Parathyroid adenoma (tissue), 2 donors: ENCODE measurements around the gene KIF4B.
A peak's percentile ranks its signal among the peaks of the same experiment; 100 is the strongest.

ENCODE experiments used
- H2AFZ ChIP-seq: fragments of 300-600 bp; sonication (generic); one replicate; pipeline ENCODE4 v1.7.0; 2017; ENCODE audit warnings: antibody characterized with exemption, mild to moderate bottlenecking
- H3K27ac ChIP-seq: fragments of 300-600 bp; sonication (generic); one replicate; pipeline ENCODE4 v1.7.0; 2017
- H3K27me3 ChIP-seq: fragments of 300-600 bp; sonication (generic); one replicate; pipeline ENCODE4 v1.7.0; 2017; ENCODE audit warnings: low read length; ENCODE audit not compliant: control insufficient read depth, insufficient read depth
- H3K36me3 ChIP-seq: fragments of 300-600 bp; sonication (generic); one replicate; pipeline ENCODE4 v1.7.0; 2017; ENCODE audit warnings: low read length; ENCODE audit not compliant: control insufficient read depth, insufficient read depth
- H3K4me1 ChIP-seq: fragments of 300-600 bp; sonication (generic); one replicate; pipeline ENCODE4 v1.7.0; 2017; ENCODE audit warnings: control low read depth
- H3K4me2 ChIP-seq: fragments of 300-600 bp; sonication (generic); one replicate; pipeline ENCODE4 v1.7.0; 2017; ENCODE audit warnings: low read length
- H3K4me3 ChIP-seq: fragments of 300-600 bp; sonication (generic); one replicate; pipeline ENCODE4 v1.7.0; 2017; ENCODE audit warnings: low read depth, low read length
- H3K79me2 ChIP-seq: fragments of 300-600 bp; sonication (generic); one replicate; pipeline ENCODE4 v1.7.0; 2017; ENCODE audit warnings: control low read depth
- H3K9ac ChIP-seq: fragments of 300-600 bp; sonication (generic); one replicate; pipeline ENCODE4 v1.7.0; 2017; ENCODE audit warnings: mild to moderate bottlenecking
- H3K9me3 ChIP-seq: fragments of 300-600 bp; sonication (generic); one replicate; pipeline ENCODE4 v1.7.0; 2017; ENCODE audit warnings: low read length; ENCODE audit not compliant: control insufficient read depth
- TF ChIP-seq, protein P1 (sequence below): fragments of 300-600 bp; sonication (generic); IDR thresholded peaks from one replicate; pipeline ENCODE4 v1.7.0; 2017; ENCODE audit warnings: antibody characterized with exemption, mild to moderate bottlenecking
- donor health status: primary hyperparathyroidism.

KIF4B gene, protein sequence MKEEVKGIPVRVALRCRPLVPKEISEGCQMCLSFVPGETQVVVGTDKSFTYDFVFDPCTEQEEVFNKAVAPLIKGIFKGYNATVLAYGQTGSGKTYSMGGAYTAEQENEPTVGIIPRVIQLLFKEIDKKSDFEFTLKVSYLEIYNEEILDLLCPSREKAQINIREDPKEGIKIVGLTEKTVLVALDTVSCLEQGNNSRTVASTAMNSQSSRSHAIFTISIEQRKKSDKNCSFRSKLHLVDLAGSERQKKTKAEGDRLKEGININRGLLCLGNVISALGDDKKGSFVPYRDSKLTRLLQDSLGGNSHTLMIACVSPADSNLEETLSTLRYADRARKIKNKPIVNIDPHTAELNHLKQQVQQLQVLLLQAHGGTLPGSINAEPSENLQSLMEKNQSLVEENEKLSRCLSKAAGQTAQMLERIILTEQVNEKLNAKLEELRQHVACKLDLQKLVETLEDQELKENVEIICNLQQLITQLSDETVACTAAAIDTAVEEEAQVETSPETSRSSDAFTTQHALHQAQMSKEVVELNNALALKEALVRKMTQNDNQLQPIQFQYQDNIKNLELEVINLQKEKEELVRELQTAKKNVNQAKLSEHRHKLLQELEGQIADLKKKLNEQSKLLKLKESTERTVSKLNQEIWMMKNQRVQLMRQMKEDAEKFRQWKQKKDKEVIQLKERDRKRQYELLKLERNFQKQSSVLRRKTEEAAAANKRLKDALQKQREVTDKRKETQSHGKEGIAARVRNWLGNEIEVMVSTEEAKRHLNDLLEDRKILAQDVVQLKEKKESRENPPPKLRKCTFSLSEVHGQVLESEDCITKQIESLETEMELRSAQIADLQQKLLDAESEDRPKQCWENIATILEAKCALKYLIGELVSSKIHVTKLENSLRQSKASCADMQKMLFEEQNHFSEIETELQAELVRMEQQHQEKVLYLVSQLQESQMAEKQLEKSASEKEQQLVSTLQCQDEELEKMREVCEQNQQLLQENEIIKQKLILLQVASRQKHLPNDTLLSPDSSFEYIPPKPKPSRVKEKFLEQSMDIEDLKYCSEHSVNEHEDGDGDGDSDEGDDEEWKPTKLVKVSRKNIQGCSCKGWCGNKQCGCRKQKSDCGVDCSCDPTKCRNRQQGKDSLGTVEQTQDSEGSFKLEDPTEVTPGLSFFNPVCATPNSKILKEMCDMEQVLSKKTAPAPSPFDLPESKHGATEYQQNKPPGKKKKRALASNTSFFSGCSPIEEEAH

DNA sequence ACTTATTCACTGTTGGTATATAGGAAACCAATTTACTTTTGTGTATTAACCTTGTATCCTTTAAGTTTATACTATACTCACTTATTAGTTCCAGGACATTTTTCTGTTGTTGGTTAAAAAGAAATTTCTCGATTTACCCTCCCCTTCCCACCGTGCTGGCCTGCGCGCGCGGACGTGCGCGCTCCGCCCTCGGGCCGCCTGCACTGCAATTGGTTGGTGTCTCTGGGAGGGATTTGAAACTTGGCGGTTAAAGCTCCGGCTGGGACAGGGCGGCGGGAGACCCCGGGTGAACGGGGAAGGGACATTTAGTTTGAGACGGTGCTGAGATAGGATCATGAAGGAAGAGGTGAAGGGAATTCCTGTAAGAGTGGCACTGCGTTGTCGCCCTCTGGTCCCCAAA is at the start of gene KIF4B:
Gene KIF4B, plus strand, starts transcription at position 230 of the 400 bp plus-strand sequence. Its CDS starts 105 bp downstream, at position 335.
- no peak within 1 kb of the TSS for H2AFZ ChIP-seq
- no peak within 1 kb of the TSS for H3K27ac ChIP-seq
- TF ChIP-seq, protein P1, sequence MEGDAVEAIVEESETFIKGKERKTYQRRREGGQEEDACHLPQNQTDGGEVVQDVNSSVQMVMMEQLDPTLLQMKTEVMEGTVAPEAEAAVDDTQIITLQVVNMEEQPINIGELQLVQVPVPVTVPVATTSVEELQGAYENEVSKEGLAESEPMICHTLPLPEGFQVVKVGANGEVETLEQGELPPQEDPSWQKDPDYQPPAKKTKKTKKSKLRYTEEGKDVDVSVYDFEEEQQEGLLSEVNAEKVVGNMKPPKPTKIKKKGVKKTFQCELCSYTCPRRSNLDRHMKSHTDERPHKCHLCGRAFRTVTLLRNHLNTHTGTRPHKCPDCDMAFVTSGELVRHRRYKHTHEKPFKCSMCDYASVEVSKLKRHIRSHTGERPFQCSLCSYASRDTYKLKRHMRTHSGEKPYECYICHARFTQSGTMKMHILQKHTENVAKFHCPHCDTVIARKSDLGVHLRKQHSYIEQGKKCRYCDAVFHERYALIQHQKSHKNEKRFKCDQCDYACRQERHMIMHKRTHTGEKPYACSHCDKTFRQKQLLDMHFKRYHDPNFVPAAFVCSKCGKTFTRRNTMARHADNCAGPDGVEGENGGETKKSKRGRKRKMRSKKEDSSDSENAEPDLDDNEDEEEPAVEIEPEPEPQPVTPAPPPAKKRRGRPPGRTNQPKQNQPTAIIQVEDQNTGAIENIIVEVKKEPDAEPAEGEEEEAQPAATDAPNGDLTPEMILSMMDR: no peak
- H3K4me3 ChIP-seq: no peak within 1 kb of the TSS
- H3K27me3 ChIP-seq: no peaks in the 10 kb centered on the region
- H3K79me2 ChIP-seq: no peaks in the 10 kb centered on the region
- H3K9me3 ChIP-seq: no peaks in the 10 kb centered on the region
- no peaks in the 10 kb centered on the region for H3K4me1 ChIP-seq
- H3K36me3 ChIP-seq: no peaks in the 10 kb centered on the region
- H3K9ac ChIP-seq: no peak within 1 kb of the TSS
- no peak within 1 kb of the TSS for H3K4me2 ChIP-seq

DNA sequence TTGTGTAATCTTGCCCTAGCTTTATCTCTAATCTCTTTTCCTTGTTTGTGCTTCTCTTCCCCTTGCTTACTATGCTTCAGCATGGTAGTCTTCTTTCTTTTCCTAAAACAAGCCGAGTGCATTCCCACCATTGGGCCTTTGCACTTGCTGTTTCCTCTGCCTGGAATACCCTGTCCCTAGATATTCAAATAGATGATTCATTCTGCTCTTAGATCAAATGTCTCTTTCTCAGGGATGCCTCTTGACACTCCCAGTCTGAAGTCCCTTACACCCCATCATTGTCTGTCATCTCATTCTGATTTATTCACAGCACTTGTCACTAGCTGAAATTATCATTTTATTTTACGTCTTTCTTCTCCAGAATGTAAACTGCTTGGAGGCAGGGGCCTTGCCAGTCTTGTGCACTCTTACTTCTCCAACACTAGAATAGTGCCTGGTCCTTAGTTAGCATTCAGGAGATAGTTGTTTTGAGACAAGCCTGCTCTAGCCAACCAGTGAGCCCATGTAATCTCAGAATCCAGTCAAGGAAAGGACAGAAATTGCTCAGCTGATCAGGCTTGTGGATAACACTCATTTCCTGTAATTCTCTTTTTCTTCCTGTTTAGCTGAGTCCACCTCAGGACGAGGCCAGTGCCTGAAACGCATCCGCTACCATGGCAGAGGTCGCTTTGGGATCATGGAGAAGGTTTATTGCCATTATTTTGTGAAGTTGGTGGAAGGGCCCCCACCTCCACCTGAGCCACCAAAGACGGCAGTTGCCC is 47.3 kb upstream of the KIF4B start:
- H3K9ac ChIP-seq: no peak overlapping the region
- no peak overlapping the region for H3K4me2 ChIP-seq
- no peaks in the 10 kb centered on the region for H3K27me3 ChIP-seq
- no peak overlapping the region for H2AFZ ChIP-seq
- peaks cover 2% of the 10 kb centered on the region for H3K79me2 ChIP-seq
- H3K36me3 ChIP-seq: no peaks in the 10 kb centered on the region
- H3K4me1 ChIP-seq: no peaks in the 10 kb centered on the region
- H3K27ac ChIP-seq: peak overlapping the region; percentile 50
- H3K4me3 ChIP-seq: no peak overlapping the region
- TF ChIP-seq, protein P1: no peak
- H3K9me3 ChIP-seq: no peaks in the 10 kb centered on the region

DNA sequence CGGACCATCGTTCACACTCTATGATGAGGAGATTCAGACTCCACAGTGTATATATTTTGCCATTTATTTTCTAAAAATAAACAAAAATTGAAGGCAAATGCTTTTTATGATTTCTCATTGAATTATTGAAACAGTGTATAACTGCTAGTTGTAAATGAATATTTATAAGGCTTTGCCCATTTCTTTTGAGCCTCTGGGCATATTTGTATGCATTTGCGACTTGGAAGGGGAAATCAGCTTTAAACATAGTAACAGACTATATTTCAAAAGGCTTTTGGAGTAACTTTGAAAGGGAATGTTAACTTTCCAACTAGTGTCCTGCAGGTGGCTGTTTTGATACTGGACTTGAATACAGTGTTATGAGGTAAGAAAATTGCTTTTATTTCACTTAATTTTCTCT is 46.7 kb upstream of the KIF4B start:
- H3K36me3 ChIP-seq: no peaks in the 10 kb centered on the region
- H3K4me2 ChIP-seq: no peak overlapping the region
- H3K9ac ChIP-seq: no peak overlapping the region
- no peaks in the 10 kb centered on the region for H3K9me3 ChIP-seq
- no peak overlapping the region for H3K27ac ChIP-seq
- TF ChIP-seq, protein P1: no peak
- no peaks in the 10 kb centered on the region for H3K4me1 ChIP-seq
- peaks cover 2% of the 10 kb centered on the region for H3K79me2 ChIP-seq
- no peaks in the 10 kb centered on the region for H3K27me3 ChIP-seq
- H2AFZ ChIP-seq: no peak overlapping the region
- no peak overlapping the region for H3K4me3 ChIP-seq

DNA sequence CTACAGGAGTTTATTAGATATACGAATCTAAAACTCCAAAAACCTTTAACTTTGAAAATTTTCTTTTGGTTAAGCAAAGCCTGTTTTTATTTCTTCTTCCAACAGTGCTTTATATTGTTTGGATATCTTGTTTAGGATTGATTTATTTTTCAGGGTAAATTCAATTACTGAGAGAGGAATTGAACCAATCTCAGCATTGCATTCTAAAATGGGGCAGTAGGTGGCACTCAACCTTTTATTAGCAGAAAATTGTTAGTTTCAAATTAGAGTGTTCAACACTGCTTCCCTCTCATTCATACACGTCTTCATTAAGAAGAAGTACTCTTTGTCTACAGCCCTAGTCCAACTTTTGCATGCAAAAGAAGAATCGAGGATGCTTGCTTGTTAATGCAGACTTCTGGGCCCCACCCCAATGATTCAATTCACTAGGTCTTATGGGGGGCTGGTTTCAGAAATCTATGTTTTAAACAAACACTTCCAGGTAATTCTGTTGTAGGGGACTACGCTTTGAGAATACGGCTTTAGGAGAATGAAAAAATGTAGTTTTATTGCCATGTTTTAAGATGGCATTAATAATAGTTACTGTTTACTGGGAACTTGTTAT is 46.0 kb upstream of the KIF4B start:
- Histone ChIP-seq H3K4me1 (no peaks in the 10 kb centered on the region), H3K36me3 (no peaks in the 10 kb centered on the region), H3K9me3 (no peaks in the 10 kb centered on the region), H2AFZ (no peak overlapping the region), H3K9ac (no peak overlapping the region), H3K4me3 (no peak overlapping the region), H3K79me2 (peaks cover under 1% of the 10 kb centered on the region), H3K27me3 (no peaks in the 10 kb centered on the region), H3K27ac (no peak overlapping the region), H3K4me2 (no peak overlapping the region)
- TF ChIP-seq, protein P1: peak; percentile 14
